ENCODE results near the gene ZCCHC7. TPM values are rescaled to one million over a fixed set of nuclear protein-coding genes. Genes with fewer than 3 reads are reported as not detected.

ZCCHC7 gene
- total RNA-seq, 1 donor from 2014 or later = 20.4 TPM

- ATAC-seq = no peak
- Histone ChIP-seq H3K4me3 (no peak overlapping the region), H3K4me1 (no peaks in the 10 kb centered on the region), H3K27ac (no peak overlapping the region), H3K36me3 (peaks cover 6% of the 10 kb centered on the region), H3K27me3 (ENCODE audit: low read depth) (no peaks in the 10 kb centered on the region), H3K9me3 (no peaks in the 10 kb centered on the region)
- DNase-seq = no peak
- intact Hi-C loops (cut with DNase I) = no loop called here
- no peak for TF ChIP-seq CTCF (IDR thresholded peaks at IDR 0.05)
Measured at GRCh38 chr9:37350486-37351190, 230.3 kb downstream of the ZCCHC7 start.

GRCh38 chr9:37353791-37354190, 233.4 kb downstream of the ZCCHC7 start:
- ATAC-seq (no peak), DNase-seq (no peak)
- no peaks in the 10 kb centered on the region for H3K27me3 ChIP-seq (ENCODE audit: low read depth)
- no peaks in the 10 kb centered on the region for H3K4me1 ChIP-seq
- peaks cover 20% of the 10 kb centered on the region for H3K36me3 ChIP-seq
- intact Hi-C loops (cut with DNase I) = no loop called here
- TF ChIP-seq CTCF (IDR thresholded peaks at IDR 0.05) = no peak
- H3K9me3 ChIP-seq = no peaks in the 10 kb centered on the region
- H3K4me3 ChIP-seq = no peak overlapping the region
- H3K27ac ChIP-seq = no peak overlapping the region

GRCh38 chr9:37362430-37362829, 242.1 kb downstream of the ZCCHC7 start:
- Histone ChIP-seq H3K36me3 (peaks cover 4% of the 10 kb centered on the region), H3K4me3 (no peak overlapping the region), H3K27me3 (ENCODE audit: low read depth) (no peaks in the 10 kb centered on the region), H3K27ac (no peak overlapping the region), H3K4me1 (no peaks in the 10 kb centered on the region), H3K9me3 (no peaks in the 10 kb centered on the region)
- DNase-seq (no peak), ATAC-seq (no peak)
- no peak for TF ChIP-seq CTCF (IDR thresholded peaks at IDR 0.05)
- intact Hi-C loops (cut with DNase I) = no loop called here

GRCh38 chr9:37363124-37363523, 242.8 kb downstream of the ZCCHC7 start:
- H3K9me3 ChIP-seq = no peaks in the 10 kb centered on the region
- no peak for ATAC-seq
- TF ChIP-seq CTCF (IDR thresholded peaks at IDR 0.05) = no peak
- DNase-seq = no peak
- intact Hi-C loops (cut with DNase I) = no loop called here
- H3K36me3 ChIP-seq = no peaks in the 10 kb centered on the region
- H3K27me3 ChIP-seq (ENCODE audit: low read depth) = no peaks in the 10 kb centered on the region
- no peak overlapping the region for H3K27ac ChIP-seq
- H3K4me3 ChIP-seq = no peak overlapping the region
- H3K4me1 ChIP-seq = no peaks in the 10 kb centered on the region

- no peak for ATAC-seq
- no peak for TF ChIP-seq CTCF (IDR thresholded peaks at IDR 0.05)
Measured at GRCh38 chr9:37364136-37364535, 243.8 kb downstream of the ZCCHC7 start.

More at GRCh38 chr9:37364136-37364535, 243.8 kb downstream of the ZCCHC7 start:
- H3K9me3 ChIP-seq = no peaks in the 10 kb centered on the region
- no peaks in the 10 kb centered on the region for H3K4me1 ChIP-seq
- H3K4me3 ChIP-seq = no peak overlapping the region
- intact Hi-C loops (cut with DNase I) = no loop called here
- DNase-seq = no peak
- no peak overlapping the region for H3K27ac ChIP-seq
- H3K36me3 ChIP-seq = no peaks in the 10 kb centered on the region
- H3K27me3 ChIP-seq (ENCODE audit: low read depth) = no peaks in the 10 kb centered on the region

Measured in lower lobe of right lung (tissue), 2 donors.